HG02759 (cell line): ENCODE results near the gene MZT2B.
"Not testable (repeated sequence)": the region's sequence is repeated elsewhere in the genome, so short reads cannot be mapped to it uniquely, and the experiment has no call there.

Source experiments
- ATAC-seq: cut with Tn5 transposase; IDR thresholded peaks from one replicate; pipeline ENCODE4 v1.9.1; 2021; ENCODE audit warnings: mild to moderate bottlenecking, moderate library complexity; ENCODE audit not compliant: unreplicated experiment

Gene MZT2B

GRCh38 chr2:130169896-130170295, 12.2 kb upstream of the MZT2B start:
- no peak for ATAC-seq

- peak; percentile 87 for ATAC-seq
These were observed 7.2 kb upstream of the MZT2B start for GRCh38 chr2:130174866-130175265.

- not testable (repeated sequence) for ATAC-seq
These were observed 1.4 kb upstream of the MZT2B start for GRCh38 chr2:130180404-130181324.

DNA sequence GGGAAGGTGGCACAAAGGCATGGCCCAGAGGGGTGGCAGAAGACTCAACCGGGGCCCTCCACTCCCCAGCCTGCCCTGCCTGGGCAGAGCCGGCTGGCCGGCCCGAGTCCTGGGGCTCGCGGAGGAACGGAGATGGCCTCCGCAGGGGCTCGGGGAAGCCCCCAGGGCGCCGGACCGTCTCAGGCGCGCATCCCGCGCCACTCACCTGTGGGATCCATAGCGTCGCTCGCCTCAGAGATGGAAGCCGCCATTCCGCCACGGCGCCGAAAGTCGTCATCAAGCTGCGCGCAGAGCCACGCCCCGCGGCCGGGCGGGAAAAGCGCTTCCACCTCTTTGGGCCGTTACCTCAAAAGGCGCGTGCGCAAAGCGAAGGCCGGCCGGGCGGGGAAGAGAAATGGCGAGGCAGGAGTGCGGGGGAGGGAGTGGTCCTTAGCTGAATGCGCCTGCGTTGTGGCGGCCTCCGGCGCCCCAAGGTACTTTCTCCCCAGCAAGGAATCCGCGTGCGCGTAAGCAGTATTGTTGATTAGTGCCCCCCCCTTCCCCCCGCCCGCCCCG, 660 bp upstream of the MZT2B start, which contains the start of gene SMPD4:
Gene SMPD4, minus strand, starts transcription at position 278 of the 555 bp plus-strand sequence. CDS start 5,010 bp downstream, outside the sequence.
- peak; percentile 66 for ATAC-seq

GRCh38 chr2:130182826-130183511, 907 bp downstream of the MZT2B start:
- ATAC-seq: not testable (repeated sequence)

DNA sequence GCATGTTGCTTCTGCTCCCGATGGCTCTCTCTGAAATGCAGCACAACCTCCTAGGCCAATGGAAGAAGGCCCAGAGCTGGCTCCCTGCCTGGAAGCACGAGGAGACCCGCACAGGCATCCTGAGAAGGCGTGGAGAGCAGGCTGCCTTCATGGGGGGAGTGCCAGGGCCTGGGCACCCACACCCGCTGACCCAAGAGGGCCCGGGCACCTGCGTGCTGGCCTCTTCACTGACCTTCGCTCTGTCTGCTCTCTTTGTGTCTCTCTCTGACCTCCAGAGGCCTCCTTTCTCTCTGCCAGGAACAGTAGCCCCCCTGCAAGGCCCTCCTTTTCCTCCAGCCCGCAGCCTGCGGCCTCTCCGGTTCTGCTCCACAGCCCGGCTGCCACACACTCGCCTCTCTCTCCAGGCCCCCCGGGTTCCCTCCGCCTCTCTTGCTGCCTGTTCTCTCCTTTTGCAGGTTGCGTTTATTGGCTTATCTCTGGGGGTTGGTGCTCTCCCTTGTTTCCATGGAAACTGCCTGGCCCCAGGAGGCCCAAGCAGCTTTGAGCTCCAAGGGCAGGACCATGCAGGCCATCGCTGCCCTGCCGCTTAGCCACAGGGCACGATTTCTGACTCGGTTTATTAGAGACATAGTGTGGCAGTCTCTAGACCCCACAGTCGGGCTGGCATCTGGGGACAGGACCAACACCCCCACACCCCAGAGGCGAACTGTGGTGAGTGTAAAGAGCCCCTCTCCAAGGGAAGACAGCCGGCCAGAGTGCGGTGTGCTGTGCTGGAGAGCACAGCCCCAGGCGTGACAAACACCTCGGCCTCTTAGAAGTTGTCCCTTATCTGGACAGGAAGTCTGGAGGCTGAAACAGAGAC, 1.7 kb downstream of the MZT2B start:
- no peak for ATAC-seq

DNA sequence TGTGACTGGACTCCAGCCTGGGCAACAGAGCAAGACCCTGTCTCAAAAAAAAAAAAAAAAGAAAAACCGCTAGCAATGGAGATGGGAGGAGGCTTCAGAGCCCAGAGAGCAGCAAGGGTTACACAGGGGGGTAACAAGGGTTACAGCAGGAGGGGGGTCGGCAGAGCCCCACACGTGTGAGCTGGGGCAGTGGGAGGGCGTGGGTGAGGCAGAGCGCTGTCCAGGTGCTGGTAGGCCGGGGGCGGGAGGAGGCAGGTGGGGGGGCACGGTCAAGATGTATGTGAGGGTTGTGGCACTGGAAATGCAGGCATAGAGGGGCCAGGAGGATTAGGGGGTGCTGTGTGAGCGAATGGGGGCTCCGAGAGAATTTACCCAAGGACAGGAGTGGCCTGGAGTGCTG, 3.4 kb downstream of the MZT2B start:
- ATAC-seq: no peak

- ATAC-seq: no peak
These were observed 3.8 kb downstream of the MZT2B start for GRCh38 chr2:130185896-130186295.

DNA sequence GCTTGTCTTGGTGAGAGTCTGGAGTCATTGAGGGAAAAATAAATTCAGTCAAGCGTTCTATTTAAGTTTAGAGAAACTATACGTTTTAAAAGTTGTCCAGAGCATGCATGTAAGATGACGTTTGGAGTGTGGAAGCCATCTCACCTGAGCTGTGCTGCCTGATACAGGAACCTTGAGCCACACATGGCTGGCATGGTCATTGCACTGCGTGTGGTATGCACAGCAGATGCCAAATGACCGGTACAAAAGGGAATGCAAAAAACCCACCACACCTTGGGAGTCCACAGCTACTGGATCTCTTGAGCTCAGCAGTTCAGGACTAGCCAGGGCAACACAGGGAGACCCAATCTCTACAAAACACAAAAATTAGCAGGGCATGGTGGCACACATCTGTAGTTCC, 4.3 kb downstream of the MZT2B start:
- ATAC-seq: no peak

DNA sequence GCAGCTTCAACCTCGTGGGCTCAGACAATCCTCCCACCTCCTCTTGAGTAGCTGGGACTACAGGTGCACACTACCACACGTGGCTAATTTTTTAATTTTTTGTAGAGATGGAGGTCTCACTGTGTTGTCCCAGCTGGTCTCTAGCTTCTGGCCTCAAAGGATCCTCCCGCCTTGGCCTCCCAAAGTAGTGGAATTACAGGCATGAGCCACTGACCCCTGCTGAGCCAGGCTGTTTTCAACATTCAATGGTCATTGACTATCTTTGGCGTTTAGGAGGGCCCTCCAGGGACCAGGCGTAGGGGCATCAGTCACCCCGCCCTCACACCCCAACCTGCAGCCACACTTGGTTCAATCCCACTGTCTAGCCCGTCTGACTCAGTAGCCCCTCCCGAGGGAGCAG, 5.2 kb downstream of the MZT2B start:
- no peak for ATAC-seq

- not testable (repeated sequence) for ATAC-seq
These were observed 6.1 kb downstream of the MZT2B start for GRCh38 chr2:130187859-130188792.

GRCh38 chr2:130188958-130189357, 6.9 kb downstream of the MZT2B start:
- ATAC-seq: not testable (repeated sequence)

DNA sequence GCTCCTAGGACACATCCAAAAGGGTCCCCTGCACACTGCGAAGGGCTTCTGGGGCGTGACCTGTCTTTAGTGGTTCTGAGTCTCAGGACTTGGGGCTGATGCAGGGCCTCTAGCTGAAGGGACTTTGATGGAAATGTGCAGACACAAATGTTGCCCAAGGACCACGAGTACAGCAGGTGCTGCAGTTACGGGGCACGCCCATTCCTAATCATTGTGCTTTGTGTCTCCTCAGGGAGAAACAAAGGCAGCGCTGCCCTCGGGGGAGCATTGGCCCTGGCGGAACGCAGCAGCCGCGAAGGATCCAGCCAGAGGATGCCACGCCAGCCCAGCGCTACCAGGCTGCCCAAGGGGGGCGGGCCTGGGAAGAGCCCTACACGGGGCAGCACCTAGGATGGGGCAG, 8.2 kb downstream of the MZT2B start:
- ATAC-seq: no peak

- ATAC-seq: not testable (repeated sequence)
These were observed 9.3 kb downstream of the MZT2B start for GRCh38 chr2:130191319-130191718.

DNA sequence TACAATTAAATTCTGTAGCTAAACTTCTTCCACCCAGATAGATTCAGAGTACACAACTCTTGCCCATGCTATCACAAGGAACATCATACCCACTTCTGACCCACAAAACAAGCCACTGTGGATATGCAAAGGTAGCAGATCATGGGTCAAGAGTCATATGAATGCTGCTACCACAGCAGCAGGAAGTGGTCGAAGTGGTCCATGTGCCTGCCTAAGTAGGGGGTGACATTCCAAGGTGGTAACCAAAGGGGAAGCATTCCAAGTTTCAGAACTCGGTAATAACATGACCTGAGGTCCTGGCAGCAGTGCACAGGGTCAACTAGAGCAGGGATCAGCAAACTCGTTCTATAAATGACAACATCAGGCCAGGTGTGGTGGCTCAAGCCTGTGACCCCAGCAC, 10.4 kb downstream of the MZT2B start:
- ATAC-seq: not testable (repeated sequence)

DNA sequence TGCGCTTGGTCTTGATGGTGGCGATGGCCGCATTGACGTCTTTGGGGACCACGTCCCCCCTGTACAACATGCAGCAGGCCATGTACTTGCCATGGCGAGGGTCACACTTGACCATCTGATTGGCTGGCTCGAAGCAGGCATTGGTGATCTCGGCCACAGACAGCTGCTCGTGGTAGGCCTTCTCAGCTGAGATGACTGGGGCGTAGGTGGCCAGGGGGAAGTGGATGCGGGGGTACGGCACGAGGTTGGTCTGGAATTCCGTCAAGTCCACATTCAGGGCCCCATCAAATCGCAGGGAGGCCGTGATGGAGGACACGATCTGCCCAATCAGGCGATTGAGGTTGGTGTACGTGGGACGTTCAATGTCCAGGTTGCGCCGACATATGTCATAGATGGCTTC, 11.8 kb downstream of the MZT2B start:
- not testable (repeated sequence) for ATAC-seq

GRCh38 chr2:130195089-130195635, 13.1 kb downstream of the MZT2B start:
- not testable (repeated sequence) for ATAC-seq

DNA sequence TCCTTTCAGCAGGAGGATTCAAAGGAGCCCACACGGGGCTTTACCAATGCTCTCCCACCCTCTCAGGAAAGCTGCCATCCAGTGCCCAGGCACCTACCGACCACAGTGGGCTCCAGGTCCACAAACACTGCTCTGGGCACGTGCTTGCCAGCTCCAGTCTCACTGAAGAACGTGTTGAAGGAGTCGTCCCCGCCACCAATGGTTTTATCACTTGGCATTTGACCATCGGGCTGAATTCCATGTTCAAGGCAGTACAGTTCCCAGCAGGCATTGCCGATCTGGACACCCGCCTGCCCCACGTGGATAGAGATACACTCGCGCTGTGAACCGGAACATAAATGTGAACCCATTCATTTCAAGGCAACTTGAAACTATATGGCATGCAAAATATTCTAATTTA, 14.0 kb downstream of the MZT2B start:
- not testable (repeated sequence) for ATAC-seq

DNA sequence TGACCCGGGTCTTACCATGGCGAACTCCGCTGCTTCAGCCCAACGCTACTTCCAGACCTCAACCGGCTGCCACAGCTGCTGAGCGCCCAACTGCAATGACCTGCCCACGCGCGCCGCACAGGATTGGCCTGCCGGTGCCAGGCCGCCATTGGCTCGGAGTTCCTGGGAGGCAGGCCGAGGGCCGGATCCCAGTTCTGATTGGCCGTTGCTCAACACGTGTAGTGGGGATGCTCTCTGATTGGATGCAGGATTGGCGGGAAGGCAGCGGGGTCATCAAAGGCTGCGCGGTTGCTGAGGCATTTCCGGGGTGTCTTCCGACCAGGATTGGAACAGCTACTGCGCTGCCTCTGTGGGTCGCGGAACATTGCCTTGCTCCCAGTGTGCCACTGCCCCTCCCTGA, 16.3 kb downstream of the MZT2B start, which contains the start of gene TUBA3E:
Gene TUBA3E, minus strand, starts transcription at position 97 of the 400 bp plus-strand sequence. Its CDS starts 79 bp downstream, at position 18.
- ATAC-seq: no peak
